GM18858 (cell line): ENCODE measurements around the gene ARSA.

Experiments
- ATAC-seq: cut with Tn5 transposase; IDR thresholded peaks from one replicate; pipeline ENCODE4 v1.9.1; 2021; ENCODE audit not compliant: unreplicated experiment

The ARSA gene

GRCh38 chr22:50606165-50606945 is 21.6 kb downstream of the ARSA start:
- ATAC-seq = no peak

DNA sequence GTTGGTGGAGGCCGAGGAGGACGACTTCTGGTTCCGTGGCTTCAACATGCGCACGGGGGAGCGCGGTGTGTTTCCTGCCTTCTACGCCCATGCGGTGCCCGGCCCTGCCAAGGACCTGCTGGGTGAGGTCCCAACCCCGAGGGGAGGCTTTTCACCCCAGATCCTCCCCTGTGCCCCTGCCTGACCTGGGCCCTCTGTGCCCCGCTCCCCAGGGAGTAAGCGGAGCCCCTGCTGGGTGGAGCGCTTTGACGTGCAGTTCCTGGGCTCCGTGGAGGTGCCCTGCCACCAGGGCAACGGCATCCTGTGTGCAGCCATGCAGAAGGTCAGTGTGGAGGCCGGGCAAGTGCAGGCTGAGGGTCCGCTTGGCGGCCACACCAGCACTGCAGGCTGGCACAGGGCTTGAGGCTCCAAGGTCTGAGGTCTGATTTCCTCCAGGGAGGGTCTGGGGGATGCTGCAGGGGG is 22.3 kb downstream of the ARSA start:
- no peak for ATAC-seq

- ATAC-seq = no peak
Observed at GRCh38 chr22:50605002-50605612, 22.8 kb downstream of the ARSA start.

DNA sequence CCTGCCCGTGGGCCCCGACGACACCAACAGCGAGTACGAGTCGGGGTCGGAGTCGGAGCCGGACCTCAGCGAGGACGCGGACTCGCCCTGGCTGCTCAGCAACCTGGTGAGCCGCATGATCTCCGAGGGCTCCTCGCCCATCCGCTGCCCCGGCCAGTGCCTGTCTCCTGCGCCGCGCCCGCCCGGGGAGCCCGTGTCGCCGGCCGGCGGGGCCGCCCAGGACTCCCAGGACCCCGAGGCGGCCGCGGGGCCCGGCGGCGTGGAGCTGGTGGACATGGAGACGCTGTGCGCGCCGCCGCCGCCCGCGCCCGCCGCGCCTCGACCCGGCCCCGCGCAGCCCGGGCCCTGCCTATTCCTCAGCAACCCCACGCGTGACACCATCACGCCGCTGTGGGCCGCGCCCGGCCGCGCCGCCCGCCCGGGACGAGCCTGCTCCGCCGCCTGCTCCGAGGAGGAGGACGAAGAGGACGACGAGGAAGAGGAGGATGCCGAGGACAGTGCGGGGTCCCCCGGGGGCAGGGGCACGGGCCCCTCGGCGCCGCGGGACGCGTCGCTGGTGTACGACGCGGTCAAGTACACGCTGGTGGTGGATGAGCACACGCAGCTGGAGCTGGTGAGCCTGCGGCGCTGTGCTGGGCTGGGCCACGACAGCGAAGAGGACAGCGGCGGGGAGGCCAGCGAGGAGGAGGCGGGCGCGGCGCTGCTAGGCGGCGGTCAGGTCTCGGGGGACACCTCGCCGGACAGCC is 23.5 kb downstream of the ARSA start:
- no peak for ATAC-seq

DNA sequence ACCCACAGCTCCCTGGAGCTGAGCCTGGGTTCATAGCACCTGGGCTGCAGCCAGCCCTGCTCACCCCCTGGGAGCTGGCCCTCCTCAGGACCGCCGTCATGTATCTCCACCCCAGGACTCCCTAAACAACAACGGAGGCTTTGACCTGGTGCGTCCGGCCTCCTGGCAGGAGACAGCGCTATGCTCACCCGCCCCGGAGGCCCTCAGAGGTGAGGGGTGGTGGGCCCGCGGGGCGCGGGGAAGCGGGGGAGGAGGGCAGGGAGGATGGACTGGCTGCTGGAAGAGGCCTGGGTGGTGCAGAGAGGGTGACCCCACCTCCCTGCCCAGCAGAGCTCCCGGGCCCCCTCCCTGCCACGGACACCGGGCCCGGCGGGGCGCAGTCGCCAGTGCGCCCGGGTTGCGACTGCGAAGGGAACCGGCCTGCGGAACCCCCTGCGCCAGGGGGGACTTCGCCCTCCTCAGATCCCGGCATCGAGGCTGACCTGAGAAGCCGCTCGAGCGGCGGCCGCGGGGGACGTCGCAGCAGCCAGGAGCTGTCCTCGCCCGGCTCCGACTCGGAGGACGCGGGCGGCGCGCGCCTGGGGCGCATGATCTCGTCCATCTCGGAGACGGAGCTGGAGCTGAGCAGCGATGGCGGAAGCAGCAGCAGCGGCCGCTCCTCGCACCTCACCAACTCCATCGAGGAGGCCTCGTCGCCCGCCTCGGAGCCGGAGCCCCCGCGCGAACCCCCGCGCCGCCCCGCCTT is 24.3 kb downstream of the ARSA start:
- no peak for ATAC-seq

DNA sequence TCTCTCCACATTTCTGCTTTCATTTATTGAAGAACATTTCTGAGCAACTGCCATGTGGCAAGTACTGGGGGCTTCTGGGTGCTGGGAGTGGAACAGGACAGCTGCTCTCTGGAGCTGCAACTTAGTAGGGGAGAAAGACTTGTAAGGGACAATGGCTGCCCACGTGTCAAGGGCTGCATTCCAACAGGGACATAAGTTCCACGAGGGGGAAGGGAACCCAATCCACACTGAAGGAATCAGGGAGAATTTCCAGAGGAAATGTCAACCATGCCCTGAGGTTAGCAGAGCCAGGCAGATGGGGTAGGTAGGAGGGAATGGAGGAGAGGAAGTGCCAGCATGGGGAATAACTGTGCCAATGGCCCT is 25.6 kb downstream of the ARSA start:
- no peak for ATAC-seq

DNA sequence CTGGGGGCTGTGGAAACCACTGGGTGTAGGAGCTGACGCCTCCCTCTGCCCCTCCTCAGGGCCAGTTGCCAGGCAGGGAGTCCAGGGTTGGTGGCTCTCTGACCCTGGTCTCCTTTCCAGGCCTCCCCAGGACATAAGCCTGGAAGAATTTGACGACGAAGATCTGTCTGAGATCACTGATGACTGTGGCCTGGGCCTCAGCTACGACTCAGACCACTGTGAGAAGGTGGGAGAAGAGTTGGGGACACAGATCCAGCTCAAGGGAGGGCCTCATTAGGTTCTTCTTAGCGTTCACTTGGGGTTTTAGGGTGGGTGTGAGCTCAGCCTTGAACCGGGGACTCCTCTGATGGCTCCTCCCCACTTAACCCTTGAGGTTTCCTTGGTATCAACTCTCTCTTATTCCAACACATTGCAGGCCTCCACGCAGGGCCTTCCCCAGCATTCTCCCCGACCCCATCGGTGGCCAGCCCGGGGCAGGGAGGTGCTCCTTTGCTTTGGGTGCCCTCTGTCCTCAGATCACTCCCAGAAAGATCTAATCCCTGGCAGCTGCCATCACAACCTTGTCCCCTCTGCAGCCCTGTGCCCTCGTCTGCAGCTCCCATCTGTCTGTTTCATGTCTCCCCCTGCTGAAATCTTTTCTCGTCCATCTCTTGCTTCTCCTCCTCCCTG is 26.1 kb downstream of the ARSA start:
- no peak for ATAC-seq

GRCh38 chr22:50600967-50601668 is 26.8 kb downstream of the ARSA start:
- ATAC-seq = no peak

DNA sequence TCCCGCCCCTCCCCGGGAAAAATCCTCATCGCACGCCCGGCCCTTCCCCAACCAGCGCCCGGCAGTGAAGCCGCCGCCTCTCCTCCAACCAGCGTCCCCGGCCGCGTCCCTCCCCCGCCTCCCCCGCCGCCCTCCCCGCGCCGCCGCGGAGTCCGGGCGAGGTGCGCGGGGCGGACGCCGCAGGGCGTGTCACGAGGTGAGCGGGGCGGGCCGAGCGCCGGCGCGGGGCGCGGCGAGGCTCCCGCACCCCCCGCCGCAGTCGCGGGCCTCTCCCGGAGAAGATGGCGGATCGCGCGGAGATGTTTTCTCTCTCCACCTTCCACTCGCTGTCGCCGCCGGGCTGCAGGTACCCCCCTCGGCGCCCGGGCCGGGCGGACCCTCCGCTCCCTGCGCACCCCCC is 27.4 kb downstream of the ARSA start, which contains the start of gene MAPK8IP2:
Gene MAPK8IP2 (plus strand): TSS at position 256 of the 400 bp plus-strand sequence. CDS start 26 bp downstream, at position 282.
- no peak for ATAC-seq

GRCh38 chr22:50599816-50600455 is 28.0 kb downstream of the ARSA start:
- ATAC-seq = no peak

- no peak for ATAC-seq
Observed at GRCh38 chr22:50597097-50597496, 30.9 kb downstream of the ARSA start.

GRCh38 chr22:50595189-50595588 is 32.8 kb downstream of the ARSA start:
- ATAC-seq = no peak

DNA sequence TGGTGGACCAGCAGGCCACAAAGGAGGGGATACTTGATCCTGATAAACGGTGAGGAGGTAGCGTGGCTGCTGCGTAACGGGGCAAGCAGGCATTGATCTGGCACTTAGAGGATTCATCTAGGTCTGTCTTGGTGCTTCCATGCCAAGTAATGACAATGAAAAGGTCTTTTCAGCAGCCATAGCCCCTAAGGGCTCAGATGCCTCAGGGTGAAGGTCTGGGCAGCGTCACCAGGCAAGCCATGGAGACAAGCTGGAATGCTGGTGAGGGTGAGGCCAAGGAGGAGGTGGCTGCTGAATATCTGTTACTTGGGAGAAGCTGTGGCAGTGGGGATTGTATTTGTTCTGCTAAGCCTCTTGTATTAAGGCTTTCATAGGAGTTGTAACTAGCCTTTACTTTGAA is 40.5 kb downstream of the ARSA start:
- no peak for ATAC-seq

DNA sequence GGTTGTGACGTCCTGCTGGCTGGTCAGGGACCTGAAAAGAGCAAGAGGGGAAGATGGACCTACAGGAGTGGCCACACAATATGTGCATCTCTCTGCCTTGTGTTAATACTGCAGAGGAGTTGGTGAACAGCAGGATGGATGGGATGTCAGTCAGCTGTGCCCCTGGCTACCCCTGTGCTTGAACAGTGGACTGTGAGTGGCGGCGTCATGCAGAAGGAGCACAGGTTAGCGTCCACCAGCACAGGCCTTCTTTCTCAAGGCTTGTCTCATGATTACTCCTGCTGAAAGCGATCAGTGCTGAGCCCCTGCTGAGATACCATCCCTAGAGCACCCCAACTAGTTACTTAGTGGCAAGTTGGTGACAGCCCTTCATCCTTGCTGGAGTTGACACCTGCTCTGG is 41.5 kb downstream of the ARSA start:
- ATAC-seq = no peak

GRCh38 chr22:50585781-50586180 is 42.2 kb downstream of the ARSA start:
- no peak for ATAC-seq

- ATAC-seq = no peak
Observed at GRCh38 chr22:50585238-50585637, 42.7 kb downstream of the ARSA start.

DNA sequence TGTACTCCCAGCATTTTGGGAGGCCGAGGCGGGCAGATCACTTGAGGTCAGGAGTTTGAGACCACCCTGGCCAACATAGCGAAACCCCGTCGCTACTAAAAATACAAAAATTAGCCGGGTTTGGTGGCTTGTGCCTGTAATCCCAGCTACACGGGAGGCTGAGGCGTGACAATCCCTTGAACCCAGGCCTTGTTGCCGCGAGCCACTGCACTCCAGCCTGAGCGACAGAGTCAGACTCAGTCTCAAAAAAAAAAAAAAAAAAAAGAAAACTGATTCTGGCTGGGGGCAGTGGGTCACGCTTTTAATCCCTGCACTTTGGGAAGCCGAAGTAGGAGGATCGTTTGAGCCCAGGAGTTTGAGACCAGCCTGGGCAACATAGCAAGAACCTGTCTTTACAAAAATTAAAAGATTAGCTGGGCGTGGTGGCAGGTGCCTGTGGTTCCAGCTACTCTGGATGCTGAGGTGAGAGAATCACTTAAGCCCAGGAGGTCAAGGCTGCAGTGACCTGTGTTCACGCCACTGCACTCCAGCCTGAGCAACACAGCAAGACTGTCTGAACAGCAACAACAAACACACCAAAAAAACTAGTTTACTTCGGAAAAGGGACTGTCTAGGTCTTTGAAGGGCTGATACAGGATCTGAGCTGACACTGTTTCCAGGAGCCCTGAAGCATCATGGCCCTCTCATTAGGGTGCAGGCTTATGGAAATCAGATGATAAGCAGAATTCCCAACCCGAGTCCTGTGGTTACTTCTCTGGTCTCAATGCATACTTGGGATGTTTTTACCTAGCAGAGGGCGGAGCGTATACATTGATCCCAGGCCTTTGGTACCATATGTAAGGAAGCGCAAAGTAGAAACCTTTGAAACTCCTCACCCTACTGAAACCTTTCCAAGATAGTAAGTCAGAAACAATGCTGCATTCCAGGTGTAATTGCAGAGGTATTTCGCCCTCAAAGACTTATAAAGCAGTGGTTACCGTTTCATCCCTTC is 43.6 kb downstream of the ARSA start:
- no peak for ATAC-seq

DNA sequence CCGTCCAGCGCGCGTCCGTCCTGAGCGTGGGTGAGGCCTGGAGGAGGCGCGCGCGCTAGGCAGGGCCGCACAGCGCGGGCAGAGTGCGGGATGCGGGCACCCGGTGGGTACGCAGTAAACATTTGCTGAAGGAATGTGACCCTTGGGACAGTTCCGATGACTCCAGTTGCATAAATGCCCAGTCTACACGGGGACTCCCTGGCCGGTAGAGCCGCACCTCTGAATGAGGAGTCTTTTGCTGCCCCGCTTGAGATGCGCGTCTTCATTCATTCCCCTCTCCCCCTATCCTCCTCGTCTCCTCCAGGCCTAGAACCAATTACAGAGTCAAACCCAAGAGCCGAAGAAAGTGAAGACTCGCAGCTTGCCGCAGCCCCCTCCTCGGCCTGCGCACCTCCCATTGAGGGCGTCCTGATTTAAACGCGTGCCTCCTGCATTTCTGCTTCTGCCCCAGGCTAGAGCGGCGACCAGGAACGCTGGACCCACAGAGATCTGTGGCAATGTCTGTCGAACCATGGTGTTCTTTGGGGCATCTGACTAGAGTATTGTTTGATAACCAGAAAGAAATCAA is 44.6 kb downstream of the ARSA start:
- ATAC-seq = peak; percentile 17
